ENCODE results near the gene RPS21. TPM values are rescaled to one million over a fixed set of nuclear protein-coding genes. Genes with fewer than 3 reads are reported as not detected.

The RPS21 gene
- total and polyA plus RNA-seq, 2 of the 13 experiments (the other 11 are each of a cell fraction or from before 2014, with no cell fraction given): 2,647 to 11,063 TPM

- TF ChIP-seq ZNF576 (CRISPR knock-in tag; IDR thresholded peaks at IDR 0.05) (0 out of 2 replicates have a peak, but pooled peaks have one; percentile 41), TFDP1 (CRISPR knock-in tag; IDR thresholded peaks at IDR 0.05; ENCODE audit: borderline replicate concordance) (peak; percentile 56; the same call in 1 of the 2 replicates), ZBTB42 (CRISPR knock-in tag; IDR thresholded peaks at IDR 0.05) (no peak; the same call in 1 of the 2 replicates), BCL6 (CRISPR knock-in tag; IDR thresholded peaks at IDR 0.05) (0 out of 2 replicates have a peak, but pooled peaks have one; percentile 14), GPN1 (CRISPR knock-in tag; IDR thresholded peaks at IDR 0.05; ENCODE audit: borderline replicate concordance) (peak; percentile 72; the same call in 1 of the 2 replicates), ZNF619 (CRISPR knock-in tag; IDR thresholded peaks at IDR 0.05) (peak; percentile 49; the same call in 1 of the 2 replicates), ZNF788 (CRISPR knock-in tag; IDR thresholded peaks at IDR 0.05; ENCODE audit: borderline replicate concordance) (peak; percentile 68), REST (IDR thresholded peaks at IDR 0.05; ENCODE audit: borderline replicate concordance in 1 of 2, low read depth in 1 of 2, low read length in 2 of 2) (no peak), MYC (CRISPR knock-in tag; IDR thresholded peaks at IDR 0.05; ENCODE audit: borderline replicate concordance) (0 out of 2 replicates have a peak, but pooled peaks have one; percentile 32), STAG1 (CRISPR knock-in tag; IDR thresholded peaks at IDR 0.05) (peak; percentile 37), TBX2 (CRISPR knock-in tag; IDR thresholded peaks at IDR 0.05; ENCODE audit: borderline replicate concordance) (peak; percentile 65; the same call in 1 of the 2 replicates), TAF1 (CRISPR knock-in tag; IDR thresholded peaks at IDR 0.05) (peak; percentile 45; the same call in 1 of the 2 replicates), ZNF572 (CRISPR knock-in tag; IDR thresholded peaks at IDR 0.05) (0 out of 2 replicates have a peak, but pooled peaks have one; percentile 71), GATAD1 (CRISPR knock-in tag; IDR thresholded peaks at IDR 0.05) (0 out of 2 replicates have a peak, but pooled peaks have one; percentile 34), ZNF317 (CRISPR knock-in tag; IDR thresholded peaks at IDR 0.05) (no peak), GRHL1 (CRISPR knock-in tag; conservative IDR thresholded peaks at IDR 0.05) (no peak), ZSCAN25 (CRISPR knock-in tag; IDR thresholded peaks at IDR 0.05) (peak; percentile 46; the same call in 1 of the 2 replicates), ZNF710 (CRISPR knock-in tag; IDR thresholded peaks at IDR 0.05; ENCODE audit: borderline replicate concordance) (no peak; the same call in none of the 2 replicates)
Measured at GRCh38 chr20:62374331-62375152, 12.4 kb upstream of the RPS21 start (continued).

Measured in HepG2 (cell line).